ENCODE measurements around the gene UNC80.
A peak's percentile ranks its signal among the peaks of the same experiment; 100 is the strongest.

UNC80 gene

DNA sequence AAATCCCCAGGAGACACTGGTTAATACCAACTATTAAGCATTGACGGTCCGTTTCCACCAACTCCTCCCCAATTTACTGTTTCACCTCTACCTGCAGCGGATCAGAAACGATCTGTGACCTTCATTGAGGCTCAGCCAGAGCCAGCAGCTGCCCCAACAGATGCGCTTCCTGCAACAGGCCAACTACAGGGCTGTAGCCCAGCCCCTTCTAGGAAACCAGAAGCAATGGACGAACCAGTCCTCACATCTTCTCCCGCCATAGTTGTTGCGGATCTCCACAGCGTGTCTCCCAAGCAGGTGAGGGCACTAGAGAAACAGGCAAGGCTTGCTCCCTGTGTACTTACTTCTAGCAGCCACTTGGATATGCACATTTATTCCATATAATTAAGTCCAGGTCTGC, 222.3 kb downstream of the UNC80 start:
- no peaks in the 10 kb centered on the region for H4K20me1 ChIP-seq (ENCODE audit: insufficient read depth, low read length)
- H3K79me2 ChIP-seq (ENCODE audit: insufficient read depth, low read length), result no peaks in the 10 kb centered on the region
- H3K36me3 ChIP-seq (ENCODE audit: insufficient read depth, low read length), result no peaks in the 10 kb centered on the region
- no peak overlapping the region for H3K4me3 ChIP-seq (ENCODE audit: low read depth in 1 of 2, low read length in 2 of 2)
- peaks cover 11% of the 10 kb centered on the region for H3K27me3 ChIP-seq (ENCODE audit: insufficient read depth, low read length, poor library complexity)
- no peak overlapping the region for H3K9ac ChIP-seq (ENCODE audit: low read depth, low read length)
- no peak overlapping the region for H3K27ac ChIP-seq (ENCODE audit: low read length)
- TF ChIP-seq EZH2 (IDR thresholded peaks at IDR 0.05; ENCODE audit: borderline replicate concordance, low read depth, low read length, severe bottlenecking) (no peak), CTCF (IDR thresholded peaks at IDR 0.05; ENCODE audit: borderline replicate concordance, extremely low read depth, low read length, poor library complexity, severe bottlenecking) (no peak)
- no peaks in the 10 kb centered on the region for H3K4me1 ChIP-seq (ENCODE audit: insufficient read depth, low read length)
- H3K9me3 ChIP-seq (ENCODE audit: insufficient read depth, low read length, severe bottlenecking), result no peaks in the 10 kb centered on the region
- no peak overlapping the region for H3K4me2 ChIP-seq (ENCODE audit: insufficient read depth, low read length)
- H2AFZ ChIP-seq (ENCODE audit: low read depth, low read length), result no peak overlapping the region
- ATAC-seq (ENCODE audit: insufficient read depth, low read depth) (no peak), DNase-seq (no peak)

DNA sequence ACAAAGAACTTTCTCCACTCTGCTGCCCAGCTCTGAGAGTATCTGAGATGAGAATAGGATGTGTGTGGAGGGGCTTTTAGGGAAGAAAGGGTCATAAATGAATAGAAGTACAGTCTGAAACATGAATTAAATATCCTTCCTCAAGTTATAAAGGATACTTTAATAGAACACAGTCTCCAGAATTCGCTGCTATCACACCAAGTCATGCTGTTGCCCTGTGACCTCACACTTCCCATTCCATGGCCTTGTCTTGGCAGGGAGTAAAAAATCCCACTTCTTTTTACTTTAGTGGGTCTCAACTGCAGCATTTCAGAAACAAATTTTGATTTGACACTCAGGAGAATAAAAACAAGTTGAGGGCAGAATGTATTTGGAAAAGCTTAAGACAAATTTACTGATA, 227.0 kb downstream of the UNC80 start:
- no peak overlapping the region for H3K4me3 ChIP-seq (ENCODE audit: low read depth in 1 of 2, low read length in 2 of 2)
- H3K27me3 ChIP-seq (ENCODE audit: insufficient read depth, low read length, poor library complexity), result peaks cover 5% of the 10 kb centered on the region
- peaks cover 13% of the 10 kb centered on the region for H3K4me1 ChIP-seq (ENCODE audit: insufficient read depth, low read length)
- DNase-seq, result no peak
- H2AFZ ChIP-seq (ENCODE audit: low read depth, low read length), result no peak overlapping the region
- H4K20me1 ChIP-seq (ENCODE audit: insufficient read depth, low read length), result peaks cover 4% of the 10 kb centered on the region; the same call in 1 of the 2 replicates
- TF ChIP-seq EZH2 (IDR thresholded peaks at IDR 0.05; ENCODE audit: borderline replicate concordance, low read depth, low read length, severe bottlenecking) (no peak), CTCF (IDR thresholded peaks at IDR 0.05; ENCODE audit: borderline replicate concordance, extremely low read depth, low read length, poor library complexity, severe bottlenecking) (no peak)
- peaks cover 12% of the 10 kb centered on the region for H3K79me2 ChIP-seq (ENCODE audit: insufficient read depth, low read length)
- H3K27ac ChIP-seq (ENCODE audit: low read length), result no peak overlapping the region
- H3K9ac ChIP-seq (ENCODE audit: low read depth, low read length), result no peak overlapping the region
- no peaks in the 10 kb centered on the region for H3K36me3 ChIP-seq (ENCODE audit: insufficient read depth, low read length)
- no peaks in the 10 kb centered on the region for H3K9me3 ChIP-seq (ENCODE audit: insufficient read depth, low read length, severe bottlenecking)
- no peak for ATAC-seq (ENCODE audit: insufficient read depth, low read depth)
- no peak overlapping the region for H3K4me2 ChIP-seq (ENCODE audit: insufficient read depth, low read length)

DNA sequence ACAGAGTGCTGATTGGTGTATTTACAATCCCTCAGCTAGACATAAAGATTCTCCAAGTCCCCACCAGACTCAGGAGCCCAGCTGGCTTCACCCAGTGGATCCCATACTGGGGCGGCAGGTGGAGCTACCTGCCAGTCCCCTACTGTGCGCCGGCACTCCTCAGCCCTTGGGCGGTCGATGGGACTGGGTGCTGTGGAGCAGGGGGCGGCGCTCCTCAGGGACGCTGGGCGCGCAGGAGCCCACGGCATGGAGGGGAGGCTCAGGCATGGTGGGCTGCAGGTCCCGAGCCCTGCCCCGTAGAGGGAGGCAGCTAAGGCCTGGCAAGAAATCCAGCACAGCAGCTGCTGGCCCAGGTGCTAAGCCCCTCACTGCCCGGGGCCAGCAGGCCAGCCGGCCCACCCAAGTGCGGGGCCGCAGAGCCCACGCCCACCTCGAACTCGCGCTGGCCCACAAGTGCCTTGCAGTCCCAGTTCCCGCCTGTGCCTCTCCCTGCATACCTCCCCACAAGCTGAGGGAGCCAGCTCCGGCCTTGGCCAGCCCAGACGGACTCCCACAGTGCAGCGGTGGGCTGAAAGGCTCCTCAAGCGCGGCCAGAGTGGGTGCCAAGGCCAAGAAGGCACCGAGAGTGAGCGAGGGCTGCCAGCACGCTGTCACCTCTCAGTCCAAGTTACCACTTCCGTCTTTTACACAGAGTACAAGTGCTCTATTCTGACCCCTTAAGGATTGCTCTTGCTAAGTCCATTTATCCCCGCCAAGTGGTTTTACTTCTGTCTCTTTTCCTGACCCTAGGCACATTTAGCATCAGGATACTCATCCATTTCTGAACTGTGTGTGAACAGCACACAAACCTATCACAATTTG, 229.1 kb downstream of the UNC80 start:
- Histone ChIP-seq H3K27ac (ENCODE audit: low read length) (no peak overlapping the region), H4K20me1 (ENCODE audit: insufficient read depth, low read length) (peaks cover 25% of the 10 kb centered on the region), H3K4me3 (ENCODE audit: low read depth in 1 of 2, low read length in 2 of 2) (no peak overlapping the region), H3K27me3 (ENCODE audit: insufficient read depth, low read length, poor library complexity) (no peaks in the 10 kb centered on the region), H3K9ac (ENCODE audit: low read depth, low read length) (no peak overlapping the region), H3K9me3 (ENCODE audit: insufficient read depth, low read length, severe bottlenecking) (no peaks in the 10 kb centered on the region), H2AFZ (ENCODE audit: low read depth, low read length) (peak overlapping the region; percentile 40), H3K36me3 (ENCODE audit: insufficient read depth, low read length) (peaks cover 18% of the 10 kb centered on the region; the same call in 1 of the 2 replicates), H3K79me2 (ENCODE audit: insufficient read depth, low read length) (peaks cover 33% of the 10 kb centered on the region), H3K4me1 (ENCODE audit: insufficient read depth, low read length) (peaks cover 34% of the 10 kb centered on the region), H3K4me2 (ENCODE audit: insufficient read depth, low read length) (no peak overlapping the region)
- TF ChIP-seq EZH2 (IDR thresholded peaks at IDR 0.05; ENCODE audit: borderline replicate concordance, low read depth, low read length, severe bottlenecking) (no peak), CTCF (IDR thresholded peaks at IDR 0.05; ENCODE audit: borderline replicate concordance, extremely low read depth, low read length, poor library complexity, severe bottlenecking) (no peak)
- ATAC-seq (ENCODE audit: insufficient read depth, low read depth) (no peak), DNase-seq (no peak)
